NCI-H1930 (cell line): ENCODE results near the gene ARHGAP30.

Source experiments
- DNase-seq, 2 experiments: peaks; one replicate each; lab custom pipeline; 2025; lab: John Stamatoyannopoulos, UW

ARHGAP30 gene

DNA sequence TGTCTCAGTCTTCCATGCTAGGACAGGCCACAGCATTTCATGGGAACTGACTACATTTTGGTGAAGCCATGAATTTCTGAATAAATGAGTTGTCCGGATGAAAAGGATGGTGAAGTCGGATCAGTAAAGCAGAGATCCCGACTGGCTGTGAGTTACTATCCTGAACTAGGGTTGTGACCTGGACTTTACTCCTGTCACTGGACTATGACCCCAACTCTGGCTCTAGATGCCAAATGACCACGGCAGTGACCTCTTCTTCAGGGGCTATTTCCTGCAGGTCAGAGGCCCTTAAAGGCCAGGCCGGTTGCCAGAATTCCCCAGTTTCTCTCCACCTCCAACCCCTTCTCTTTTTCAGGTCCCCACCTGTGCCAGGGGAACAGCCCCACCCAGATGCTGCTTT lies 21.4 kb upstream of the ARHGAP30 start:
- DNase-seq: no peak

DNA sequence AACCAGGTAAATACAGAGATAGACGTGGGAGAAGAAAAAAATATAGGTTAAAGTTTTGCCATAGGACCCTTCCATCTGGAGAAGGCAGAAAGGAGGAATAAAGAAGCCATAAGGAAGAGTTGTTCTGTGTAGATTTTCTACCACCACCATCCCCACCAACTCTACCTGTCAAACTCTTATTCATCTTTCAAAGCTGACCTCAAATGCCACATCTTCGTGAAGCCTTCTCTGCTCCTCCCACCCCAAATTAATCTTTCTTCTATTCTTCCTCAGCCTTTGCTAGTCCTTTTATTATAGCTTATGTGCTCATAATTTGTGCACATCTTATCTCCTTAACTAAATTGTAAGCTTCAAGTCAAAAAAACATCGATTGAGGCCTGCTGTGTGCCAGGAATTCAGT lies 20.9 kb upstream of the ARHGAP30 start:
- DNase-seq: no peak

DNA sequence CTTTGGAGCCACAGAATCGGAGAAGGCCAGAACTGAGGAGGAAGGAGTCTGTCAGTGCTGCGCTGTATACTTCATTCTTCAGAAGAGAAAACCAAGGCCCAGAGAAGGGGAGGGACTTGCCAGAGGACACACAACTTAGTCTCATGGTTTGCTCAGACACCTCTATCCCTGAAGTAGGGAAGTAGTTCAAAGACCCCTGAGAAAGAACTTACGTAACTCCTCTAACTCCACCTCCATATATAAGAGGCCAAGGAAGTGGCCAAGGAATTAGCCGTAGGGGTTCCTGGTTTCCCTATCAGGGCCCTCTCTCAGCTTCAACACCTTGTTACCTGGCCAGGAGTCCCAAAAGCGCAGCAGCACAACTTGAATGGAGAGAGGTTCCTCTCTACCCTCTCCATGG lies 20.2 kb upstream of the ARHGAP30 start:
- no peak for DNase-seq

DNA sequence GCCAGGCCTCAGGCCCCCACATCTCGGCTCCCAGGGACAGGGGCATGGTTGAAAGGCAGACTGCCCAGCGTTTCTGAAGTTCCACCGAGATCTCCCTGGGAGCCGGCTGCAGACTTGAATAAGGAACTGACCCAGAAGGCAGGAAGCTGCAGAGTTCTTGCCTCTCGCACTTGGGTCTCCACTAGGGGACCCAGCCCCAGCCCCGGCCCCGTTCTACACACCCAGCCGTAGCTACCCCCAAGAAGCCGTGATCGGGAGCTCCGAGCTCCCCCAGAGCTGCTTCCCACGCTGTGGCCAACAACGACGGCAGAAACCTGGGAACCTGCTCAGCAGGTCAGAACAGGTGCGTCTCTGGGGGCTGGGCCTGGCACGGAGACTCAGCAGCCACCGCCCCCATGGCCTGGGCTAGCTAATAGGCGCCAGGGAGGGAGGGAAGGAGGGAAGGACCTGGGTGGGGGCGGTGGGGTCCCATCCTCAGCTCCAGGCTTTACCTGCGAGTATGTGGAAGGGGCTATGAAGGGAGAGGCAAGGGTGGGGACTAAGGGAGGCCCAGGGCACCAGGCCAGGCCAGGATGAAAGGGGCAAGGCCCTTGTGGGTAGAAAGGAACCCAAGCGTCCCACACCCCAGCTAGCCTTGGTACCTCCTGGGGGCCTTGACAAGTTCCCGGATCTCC lies 19.7 kb upstream of the ARHGAP30 start, which contains the start of gene NECTIN4:
NECTIN4 (minus strand) TSS at position 308 of the 674 bp plus-strand sequence; CDS start at position 46, 262 bp downstream.
- DNase-seq: no peak

GRCh38 chr1:161088587-161089110 lies 19.0 kb upstream of the ARHGAP30 start:
- DNase-seq: no peak

DNA sequence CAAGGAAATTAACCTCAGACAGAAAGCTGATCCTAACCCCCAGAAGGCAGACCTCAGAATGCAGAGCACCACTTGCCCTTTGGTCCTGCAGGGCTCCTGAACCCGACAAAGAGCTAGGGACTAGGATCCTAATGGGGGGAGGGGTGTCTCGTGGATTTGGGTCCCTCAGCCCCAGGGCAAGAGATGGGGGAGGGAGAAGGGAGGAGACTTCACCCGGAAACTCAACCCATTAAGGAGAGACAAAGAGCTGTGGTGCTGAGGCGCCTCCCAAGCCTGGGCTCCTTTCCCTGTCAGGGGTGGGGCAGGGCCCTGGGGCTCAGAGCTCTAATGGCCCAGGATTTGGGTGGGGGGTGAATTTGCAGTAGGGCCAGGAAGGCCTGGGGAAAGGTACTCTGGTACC lies 16.8 kb upstream of the ARHGAP30 start:
- no peak for DNase-seq

DNA sequence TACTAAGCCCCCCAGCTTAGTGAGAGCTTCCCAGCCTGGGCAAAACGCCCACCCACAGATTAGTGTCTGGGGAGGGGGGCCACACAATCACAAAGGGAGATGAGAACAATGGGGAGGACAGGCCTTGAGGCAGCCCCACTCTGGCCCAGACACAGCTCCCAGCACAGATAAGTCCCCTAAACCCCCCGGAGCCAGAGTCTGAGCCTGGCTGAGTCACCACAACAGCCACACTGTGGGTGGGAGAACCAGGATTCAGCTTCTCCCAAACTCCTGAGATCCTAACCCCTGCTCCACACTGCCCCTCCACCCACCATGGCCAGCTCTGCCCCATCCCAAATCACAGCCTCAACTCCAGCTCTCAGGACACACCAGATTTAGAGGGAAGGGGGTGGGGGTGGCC lies 15.5 kb upstream of the ARHGAP30 start:
- no peak for DNase-seq

DNA sequence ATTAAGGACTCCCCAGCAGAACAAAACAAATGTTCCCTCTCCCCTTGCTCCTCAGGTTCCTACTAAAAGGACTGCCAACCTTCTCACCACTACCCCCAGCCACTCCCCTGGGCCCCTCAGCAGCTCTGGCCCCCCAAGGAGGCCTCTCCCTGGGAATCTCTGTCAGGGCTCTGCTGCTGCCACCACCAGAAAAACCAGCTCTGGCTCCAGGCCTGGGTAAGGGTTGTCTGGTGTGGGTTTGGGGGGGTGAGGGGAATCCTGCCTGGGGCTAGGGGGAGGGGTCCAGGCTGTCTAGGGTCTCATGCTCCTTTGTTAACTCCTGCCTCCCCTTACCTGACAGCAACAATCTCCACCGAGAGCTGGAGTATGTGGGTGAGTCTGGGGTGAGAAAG lies 14.9 kb upstream of the ARHGAP30 start:
- no peak for DNase-seq

- DNase-seq: no peak
Observed at GRCh38 chr1:161083748-161084596, 14.3 kb upstream of the ARHGAP30 start.

DNA sequence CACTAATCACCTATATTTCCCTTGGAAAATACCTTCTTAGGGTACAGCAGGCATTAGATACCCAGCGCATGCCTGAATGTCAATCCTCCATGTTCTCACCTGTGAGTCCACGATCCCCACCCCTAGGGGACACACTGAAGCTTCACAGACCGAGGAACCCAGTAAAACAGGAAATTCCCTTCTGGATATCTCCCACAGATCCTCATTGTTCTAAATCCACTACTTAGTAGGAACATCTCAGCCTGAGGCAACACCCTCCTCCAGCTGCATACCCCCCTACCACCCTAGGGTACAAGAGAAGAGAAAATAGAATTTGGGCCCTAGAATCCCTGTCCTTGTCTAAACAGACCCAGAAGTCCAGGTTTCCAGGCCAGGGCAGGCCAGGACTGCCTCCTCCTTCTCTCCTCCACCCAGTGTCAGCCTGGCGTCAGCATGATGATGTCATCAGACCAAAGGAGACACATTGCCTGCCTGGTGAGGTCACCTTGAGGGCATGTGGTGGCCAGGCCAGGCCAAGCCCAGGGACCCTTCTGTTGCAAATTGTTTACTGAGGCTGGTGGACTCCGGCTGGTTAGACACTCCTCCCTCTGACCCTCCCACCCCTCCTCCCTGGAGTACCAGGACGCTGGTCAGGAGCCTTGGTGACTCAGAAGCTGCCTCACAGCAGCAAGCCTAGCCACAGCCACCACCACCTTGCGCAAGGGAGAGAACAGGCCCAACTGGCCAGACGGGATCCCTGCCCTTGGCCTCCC lies 13.5 kb upstream of the ARHGAP30 start:
- DNase-seq: no peak

- DNase-seq: no peak
Observed at GRCh38 chr1:161082483-161082882, 12.8 kb upstream of the ARHGAP30 start.

- no peak for DNase-seq
Observed at GRCh38 chr1:161081519-161081918, 11.8 kb upstream of the ARHGAP30 start.

DNA sequence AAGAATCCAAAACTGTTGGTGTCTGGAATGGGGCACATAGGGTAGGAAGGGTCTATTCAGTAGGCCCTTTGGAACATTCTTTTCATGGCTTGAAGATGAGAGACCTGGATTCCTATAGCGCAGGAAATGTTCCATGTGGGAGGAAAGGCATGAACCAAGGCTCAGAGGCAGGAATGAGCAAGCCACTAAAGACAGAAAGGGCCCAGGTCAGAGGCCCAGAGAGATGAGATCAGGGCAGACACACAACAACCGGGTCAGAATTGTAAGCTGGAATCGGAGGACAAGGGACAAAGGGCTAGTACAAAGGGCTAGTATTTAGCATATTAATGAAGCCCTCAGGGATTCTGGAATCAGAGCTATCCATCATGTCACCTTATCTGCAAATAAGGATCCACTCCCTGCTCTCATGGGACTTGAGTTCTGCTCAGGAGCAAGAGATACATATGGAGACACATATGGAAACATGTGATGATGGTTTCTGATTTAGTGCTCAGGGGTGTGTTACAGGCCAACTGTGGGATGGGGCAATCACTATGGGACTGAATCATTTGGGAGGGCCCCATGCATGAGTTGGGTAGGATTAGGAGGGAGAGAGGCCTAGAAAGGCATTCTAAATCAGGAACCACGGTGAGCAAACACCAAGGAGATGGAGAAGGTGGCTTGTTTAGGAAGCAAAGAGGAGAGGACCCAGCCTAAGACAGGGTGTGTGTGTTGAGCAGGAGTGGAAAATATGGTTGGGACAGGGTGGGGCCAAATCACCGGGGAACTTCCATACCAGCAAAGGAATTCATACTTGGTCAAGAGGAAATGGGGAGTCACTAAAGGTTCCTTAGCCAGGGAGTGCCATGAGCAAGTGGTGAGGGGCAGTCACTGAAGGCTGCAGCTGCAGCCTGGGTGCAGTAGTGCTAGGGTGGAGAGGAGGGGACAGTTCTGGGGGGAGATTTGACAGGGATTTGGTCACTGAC lies 11.0 kb upstream of the ARHGAP30 start:
- no peak for DNase-seq

DNA sequence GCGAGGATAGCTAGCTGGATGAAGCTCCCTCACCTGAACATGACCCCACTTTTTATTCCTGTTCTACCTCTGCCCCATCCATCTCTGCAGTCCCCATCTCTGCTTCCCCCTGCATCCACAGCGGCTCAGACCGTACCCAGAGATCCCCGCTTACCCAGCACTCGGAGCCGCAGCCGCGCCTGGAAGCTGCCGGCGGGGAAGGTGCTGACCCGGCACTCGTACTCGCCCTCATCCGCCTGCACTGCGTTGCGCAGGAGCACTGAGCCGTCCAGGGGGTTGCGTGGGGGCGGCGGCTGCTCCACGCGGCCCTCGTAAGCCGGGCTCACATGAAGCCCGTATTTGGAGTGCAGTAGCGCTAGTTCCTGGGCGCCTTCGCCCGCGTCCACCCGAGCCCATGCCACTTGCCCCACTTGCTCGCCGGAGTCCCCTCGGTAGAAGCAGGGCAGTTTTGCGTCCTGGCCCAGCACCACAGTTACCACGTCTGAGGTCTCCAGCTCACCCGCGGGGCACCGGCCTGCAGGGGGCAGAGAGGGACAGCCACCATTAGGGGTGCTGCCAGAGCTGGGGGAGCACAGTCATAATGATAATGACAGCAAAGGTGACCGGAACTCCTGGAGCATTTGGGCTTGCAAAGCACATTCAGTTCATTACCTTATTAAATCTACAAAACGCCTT lies 9.9 kb upstream of the ARHGAP30 start:
- no peak for DNase-seq

DNA sequence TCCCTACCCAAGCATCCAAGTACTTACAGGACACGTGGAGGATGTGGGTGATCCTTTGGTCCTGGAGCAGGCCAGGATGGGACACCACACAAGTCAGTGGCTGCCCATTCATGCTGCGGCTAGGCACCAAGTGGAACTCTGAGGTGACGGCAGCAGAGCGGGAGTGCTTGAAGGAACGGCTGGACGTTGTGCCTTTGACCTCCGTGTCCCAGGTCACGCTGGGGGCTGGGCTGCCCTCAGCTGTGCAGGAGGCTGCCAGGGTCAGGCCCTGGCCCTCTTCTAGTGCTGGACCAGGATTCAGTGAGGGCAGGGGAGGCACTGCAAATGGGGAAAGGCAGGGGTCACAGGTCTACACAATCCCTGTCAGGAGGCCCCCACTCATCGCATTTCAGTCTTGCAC lies 7.7 kb upstream of the ARHGAP30 start:
- no peak for DNase-seq

DNA sequence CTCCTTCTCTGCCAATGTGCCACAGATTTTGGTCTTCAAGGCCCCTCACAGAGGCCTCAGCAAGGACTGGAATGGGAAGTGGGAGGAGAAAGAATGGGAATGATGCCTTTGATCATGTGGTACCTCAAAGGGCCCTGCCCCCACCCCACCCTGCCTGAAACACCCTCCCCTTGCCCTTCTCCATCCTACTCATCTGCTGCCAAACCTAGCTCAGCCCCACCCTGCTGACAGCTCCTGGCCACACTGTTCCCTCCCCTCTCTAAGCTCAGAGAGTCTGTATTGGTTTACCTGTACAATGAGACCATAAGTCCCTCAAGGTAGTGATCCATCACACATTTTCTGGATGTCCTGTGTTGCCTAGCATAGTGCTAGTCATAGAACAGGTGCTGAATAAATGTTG lies 6.7 kb upstream of the ARHGAP30 start:
- DNase-seq: no peak

- no peak for DNase-seq
Observed at GRCh38 chr1:161074676-161075368, 5.1 kb upstream of the ARHGAP30 start.

DNA sequence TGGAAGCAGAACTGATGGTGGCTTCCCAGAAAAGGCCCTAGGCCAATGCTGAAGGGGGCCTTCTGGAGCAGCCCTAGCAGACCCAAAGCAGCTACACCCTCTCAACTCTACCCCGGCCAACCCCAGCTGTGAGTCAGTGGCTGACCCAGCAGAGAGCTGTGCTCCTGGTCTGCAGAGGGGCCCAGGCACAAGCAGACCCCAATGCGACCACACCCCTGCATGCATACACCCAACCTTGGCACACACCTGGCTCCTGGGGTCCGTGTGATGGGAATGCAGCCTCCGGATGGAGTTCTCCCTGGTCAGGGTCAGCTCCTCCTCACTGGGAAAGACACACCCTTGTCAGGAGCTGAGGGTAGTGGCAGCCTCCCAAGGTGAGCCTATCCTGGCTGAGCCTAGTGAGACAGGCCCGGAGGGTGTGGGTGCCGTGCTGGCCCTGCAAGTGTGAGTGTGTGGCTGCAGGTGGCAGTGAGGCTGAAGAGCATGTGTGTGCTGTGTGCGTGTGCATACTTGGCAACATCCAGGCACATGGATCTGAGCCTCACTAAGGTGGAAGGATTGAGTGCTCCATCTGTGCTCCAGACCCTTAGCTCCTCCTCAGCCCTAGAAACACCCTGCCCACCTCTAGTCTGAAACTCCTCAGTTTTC lies 3.9 kb upstream of the ARHGAP30 start:
- DNase-seq: no peak

GRCh38 chr1:161072751-161073449 lies 3.2 kb upstream of the ARHGAP30 start:
- no peak for DNase-seq
